Measurements from ENCODE around the gene CELA2B.
"Not testable (repeated sequence)": the region's sequence is repeated elsewhere in the genome, so short reads cannot be mapped to it uniquely, and the experiment has no call there.

The CELA2B gene

DNA sequence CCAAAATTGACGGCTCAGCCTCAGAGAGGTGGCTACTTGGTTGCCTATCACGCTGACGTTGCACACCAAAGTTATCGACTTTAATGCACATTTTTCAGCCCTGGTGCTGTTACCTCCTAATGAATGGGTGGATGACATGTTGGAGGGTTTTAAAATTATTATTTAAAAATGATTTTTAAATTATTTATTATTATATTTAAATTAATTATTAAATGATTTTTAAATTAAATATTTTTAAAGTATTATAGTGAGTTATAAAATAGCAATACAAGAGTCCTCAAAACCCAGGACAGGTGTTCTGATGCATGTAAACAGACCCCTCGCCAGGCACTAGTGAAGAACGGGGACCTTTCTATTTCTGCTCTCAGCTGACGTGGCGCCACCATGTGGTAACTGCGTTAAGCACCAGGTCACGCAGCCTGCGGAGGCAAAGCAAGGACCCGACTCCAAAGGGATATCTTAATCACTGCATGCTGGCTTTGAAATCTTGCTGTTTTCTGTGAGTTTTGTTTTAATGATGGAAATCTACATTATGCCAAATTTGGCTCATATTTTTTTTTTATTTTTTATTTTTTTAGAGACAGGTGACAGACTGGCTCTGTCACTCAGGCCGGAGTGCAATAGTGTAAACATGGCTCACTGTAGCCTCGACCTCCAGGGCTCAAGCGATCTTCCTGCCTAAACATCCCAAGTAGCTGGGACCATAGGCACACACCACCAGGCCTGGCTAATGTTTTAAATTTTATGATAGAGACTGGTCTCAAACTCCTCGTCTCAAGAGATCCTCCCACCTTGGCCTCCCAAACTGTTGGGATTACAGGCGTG lies 25.5 kb downstream of the CELA2B start:
- DNase-seq = peak; percentile 52 to 72 (median 60)

DNA sequence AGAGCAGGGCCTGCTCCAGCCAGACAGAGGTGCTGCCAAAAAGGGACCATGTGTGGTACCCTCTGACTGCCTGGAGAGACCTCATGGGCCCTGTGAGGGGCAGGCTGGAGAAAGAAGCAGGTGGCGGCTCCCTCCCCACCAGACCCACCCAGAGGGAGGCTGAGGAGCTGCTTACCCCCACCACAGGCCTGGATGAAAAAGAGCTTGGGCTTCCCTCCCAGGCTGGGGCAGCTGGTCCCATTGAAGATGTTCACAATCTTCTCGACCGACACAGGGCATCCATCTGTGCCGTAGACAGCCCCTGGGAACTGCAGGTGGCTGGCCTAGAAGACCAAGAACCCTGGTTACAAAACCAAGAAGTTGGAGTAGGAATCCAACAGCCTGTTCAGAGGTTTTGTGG lies 28.5 kb downstream of the CELA2B start:
- DNase-seq = no peak

GRCh38 chr1:15506831-15507230 lies 30.9 kb downstream of the CELA2B start:
- DNase-seq = no peak

- DNase-seq = no peak
Measured at GRCh38 chr1:15507278-15507677, 31.4 kb downstream of the CELA2B start.

- DNase-seq = no peak
Measured at GRCh38 chr1:15508700-15509487, 33.0 kb downstream of the CELA2B start.

DNA sequence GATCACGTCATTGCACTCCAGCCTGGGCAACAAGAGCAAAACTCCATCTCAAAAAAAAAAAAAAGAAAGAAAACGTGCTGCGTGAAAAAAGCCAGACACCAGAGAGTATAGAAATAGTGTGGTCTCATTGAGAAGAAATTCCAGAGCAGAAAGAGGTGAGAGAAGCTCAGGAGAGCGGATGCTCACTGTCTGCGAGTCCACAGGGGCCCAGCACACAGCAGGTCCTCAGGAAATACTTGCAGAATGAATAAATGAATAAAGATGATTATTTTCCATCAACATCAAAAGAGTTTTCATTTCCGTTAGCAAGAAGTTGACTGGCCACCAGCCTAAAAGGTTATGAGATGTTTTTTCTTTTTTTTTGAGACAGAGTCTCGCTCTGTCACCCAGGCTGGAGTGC lies 33.7 kb downstream of the CELA2B start:
- no peak for DNase-seq

GRCh38 chr1:15510611-15511405 lies 34.9 kb downstream of the CELA2B start:
- DNase-seq = no peak

- peak in 1 of 3 experiments; percentile 3 for DNase-seq
Measured at GRCh38 chr1:15513192-15513591, 37.3 kb downstream of the CELA2B start.

GRCh38 chr1:15513919-15514318 lies 38.0 kb downstream of the CELA2B start:
- DNase-seq = no peak

- not testable (repeated sequence) for DNase-seq
Measured at GRCh38 chr1:15514557-15514956, 38.7 kb downstream of the CELA2B start.

- no peak for DNase-seq
Measured at GRCh38 chr1:15515022-15515663, 39.2 kb downstream of the CELA2B start.

GRCh38 chr1:15519625-15520024 lies 43.7 kb downstream of the CELA2B start:
- no peak for DNase-seq

GRCh38 chr1:15521206-15521906 lies 45.5 kb downstream of the CELA2B start:
- not testable (repeated sequence) for DNase-seq

DNA sequence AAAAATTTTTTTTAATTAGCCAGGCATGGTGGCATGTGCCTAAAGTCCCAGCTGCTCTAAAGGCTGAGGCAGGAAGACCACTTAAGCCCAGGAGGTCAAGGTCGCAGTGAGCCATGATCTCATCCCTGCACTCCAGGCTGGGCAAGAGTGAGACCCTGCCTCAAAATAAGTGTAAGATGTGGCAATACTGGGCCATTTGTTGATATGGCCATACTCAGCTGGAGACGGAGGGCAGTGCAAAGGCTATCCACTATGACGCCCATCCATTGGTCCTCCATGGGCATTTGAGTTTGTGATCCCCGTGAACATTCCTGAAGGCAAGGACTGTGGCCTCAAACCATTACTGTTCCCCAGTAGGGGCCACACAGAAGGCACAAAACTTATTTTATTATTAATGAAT lies 46.6 kb downstream of the CELA2B start:
- no peak for DNase-seq

DNA sequence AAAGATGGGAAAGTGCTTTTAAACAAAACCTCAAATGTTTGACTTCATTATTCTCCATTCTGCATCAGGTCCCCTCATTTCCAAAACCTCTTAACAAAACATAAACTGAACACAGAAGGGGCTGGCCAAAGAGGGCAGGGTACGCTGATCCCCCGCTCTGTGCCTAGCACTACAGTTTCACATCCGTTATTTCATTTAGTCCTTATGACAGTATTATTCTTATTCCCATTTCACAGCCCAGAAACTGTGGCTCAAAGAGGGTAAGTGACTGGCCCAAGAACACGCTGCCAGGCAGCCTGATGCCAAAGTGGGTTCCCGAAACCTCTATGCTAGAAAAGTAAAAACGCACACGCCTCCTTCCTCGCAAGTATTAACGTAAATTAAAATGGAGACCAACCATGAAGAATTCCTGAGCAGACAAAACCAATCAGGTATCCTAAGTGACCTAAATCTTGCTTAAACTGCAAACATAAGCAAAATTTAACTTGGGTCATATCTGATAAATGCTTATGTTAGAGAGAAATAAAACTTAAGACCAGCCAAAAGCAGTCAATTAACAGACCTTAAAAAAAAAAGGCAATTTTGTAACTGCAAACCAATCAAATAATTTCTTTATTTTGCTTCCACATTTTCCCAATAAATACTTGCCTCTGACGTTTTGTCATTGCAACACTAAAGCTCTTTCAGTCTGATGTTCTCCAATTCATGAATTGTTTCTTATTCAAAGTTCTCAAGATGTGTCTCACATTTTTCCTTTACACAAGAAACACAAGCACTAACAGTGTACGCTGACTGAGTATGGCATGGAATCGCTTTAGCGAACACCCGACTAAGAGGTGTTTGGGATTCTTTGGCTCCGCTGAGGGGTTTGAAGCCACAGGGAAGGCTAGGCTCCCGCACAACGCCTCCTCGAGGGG lies 47.5 kb downstream of the CELA2B start:
- DNase-seq = peak in 1 of 3 experiments; percentile 56

GRCh38 chr1:15524021-15524282 lies 48.0 kb downstream of the CELA2B start, which contains the start of gene CASP9:
Gene CASP9 (minus strand): TSS chr1:15524215. CDS start chr1:15524200, 15 bp downstream.
- DNase-seq = no peak

DNA sequence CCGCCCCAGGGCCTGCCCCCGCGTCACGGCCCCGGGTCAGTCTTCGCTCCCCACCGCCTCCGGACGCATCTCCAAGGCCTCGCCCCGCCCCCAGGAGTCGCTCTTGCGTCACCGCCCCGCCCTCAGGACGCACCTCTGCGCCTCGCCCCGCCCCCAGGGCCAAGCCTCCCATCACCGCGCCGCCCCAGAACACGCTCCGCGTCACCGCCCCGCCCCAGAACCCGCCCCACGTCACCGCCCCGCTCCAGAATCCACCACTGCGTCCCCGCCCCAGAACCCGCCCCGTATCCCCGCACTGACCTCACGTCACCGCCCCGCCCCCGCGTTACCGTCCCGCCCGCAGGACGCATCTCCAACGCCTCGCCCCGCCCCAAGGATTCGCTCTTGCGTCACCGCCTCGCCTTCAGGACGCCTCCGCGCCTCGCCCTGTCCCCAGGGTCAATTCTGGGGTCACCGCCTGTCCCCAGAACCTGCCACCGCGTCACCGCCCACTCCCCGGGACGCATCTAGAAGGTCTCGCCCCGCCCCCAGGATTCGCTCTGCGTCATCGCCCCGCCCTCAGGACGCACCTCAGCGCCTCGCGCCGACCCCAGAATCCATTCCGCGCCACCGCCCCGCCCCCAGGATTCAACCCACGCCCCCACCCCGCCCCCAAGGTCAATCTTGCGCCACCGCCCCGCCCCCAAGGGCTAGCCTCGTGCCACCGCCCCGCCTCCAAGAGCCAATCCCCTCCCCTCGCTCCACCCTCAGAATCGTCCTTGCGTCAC lies 48.6 kb downstream of the CELA2B start:
- DNase-seq = peak; percentile 98 to 99 (median 99)

DNA sequence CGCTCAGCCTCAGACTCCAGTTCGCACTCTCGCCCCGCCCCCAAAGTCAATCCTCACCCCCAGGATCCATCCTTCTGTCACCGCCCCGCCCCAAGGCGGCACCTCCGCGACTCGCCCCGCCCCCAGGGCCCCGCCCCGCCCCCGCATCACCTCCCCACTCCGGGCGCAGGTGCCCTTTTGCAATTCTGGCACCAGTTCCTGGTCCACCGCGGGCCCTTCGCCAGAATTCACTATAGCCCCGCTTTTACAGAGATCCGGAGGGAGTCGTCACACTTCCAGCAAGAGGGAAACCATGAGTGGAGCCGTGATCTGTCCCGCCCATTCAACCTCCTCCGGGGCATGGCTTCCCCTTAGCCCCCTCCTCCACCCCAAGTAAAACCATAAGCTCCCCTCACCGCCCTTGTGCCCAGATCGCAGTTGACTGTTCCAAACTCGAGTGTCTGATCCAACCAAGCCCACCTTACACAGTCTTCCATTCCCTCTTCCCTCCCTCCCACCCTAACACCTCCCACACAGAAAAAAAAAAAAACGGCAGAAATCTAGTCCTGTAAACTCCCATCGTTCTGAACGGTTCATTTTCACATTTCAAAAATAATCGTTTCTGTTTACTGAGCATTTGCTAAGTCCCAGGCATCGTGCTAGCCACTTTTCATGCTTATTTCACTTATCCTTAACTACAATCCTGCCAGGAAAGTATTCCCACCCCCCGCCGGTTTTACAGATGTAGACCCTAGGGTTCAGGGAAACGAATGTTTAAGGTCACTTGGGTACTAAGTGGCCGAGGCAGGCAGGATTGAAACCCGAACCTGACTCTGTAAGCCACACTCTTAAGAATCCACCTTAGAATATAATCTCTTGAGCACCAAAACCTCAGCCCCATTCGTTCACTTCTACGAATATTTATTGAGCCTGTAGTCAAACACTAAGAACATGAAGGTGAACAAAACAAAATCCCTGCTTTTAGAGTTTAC lies 49.4 kb downstream of the CELA2B start:
- peak; percentile 40 to 66 (median 60) for DNase-seq

GRCh38 chr1:15526021-15526489 lies 50.2 kb downstream of the CELA2B start:
- no peak for DNase-seq
